Measurements from ENCODE around the gene MYL5. TPM values are rescaled to one million over a fixed set of nuclear protein-coding genes. Genes with fewer than 3 reads are reported as not detected.
"Not testable (repeated sequence)": the region's sequence is repeated elsewhere in the genome, so short reads cannot be mapped to it uniquely, and the experiment has no call there.

Gene MYL5
- total and polyA plus RNA-seq, 2 donors (not counting 1 experiment from before 2014, with no cell fraction given), result 9.6 to 14.4 TPM

DNA sequence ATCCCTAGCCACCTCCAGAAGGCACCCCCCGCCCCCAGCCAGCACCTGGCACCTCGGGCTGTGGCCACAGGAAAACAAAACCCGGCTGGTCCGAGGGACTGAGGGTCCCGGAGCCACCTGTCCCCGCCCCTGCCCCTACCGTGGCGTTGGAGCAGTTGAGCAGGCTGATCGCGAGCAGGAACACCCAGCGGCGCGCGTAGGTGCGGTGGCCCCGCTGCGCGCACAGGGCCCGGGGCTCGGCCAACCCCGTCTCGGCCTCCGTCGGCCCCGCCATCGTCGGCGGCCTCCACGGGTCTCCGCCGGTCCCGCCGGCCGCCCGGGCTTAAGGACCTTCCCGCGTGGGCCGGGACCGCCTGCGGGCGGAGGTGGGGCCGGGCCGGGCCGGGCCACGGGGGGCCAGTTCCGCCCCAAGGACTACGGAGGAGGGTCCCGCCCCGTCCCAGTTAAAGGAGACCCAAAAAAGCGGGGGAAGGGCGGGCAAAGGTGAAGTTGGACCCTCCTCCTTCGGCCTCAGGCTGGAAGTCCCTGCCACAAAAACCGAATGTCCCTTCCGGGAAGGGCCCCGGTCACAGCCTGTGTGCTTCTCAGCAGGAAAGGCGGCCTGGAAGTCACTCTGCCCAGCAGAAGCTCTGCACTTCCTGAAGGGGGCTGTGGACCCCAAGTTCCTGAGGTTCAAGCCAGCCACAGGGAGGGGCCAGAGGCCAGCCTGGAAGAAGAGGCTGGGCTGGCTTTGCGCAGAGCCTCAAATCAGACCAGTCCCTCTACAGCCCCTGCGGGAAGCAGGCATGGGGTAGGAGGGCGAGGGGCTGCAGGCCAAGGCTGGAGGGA, 14.7 kb downstream of the MYL5 start, which contains the start of gene SLC49A3:
Gene SLC49A3 (minus strand): TSS at position 298 of the 828 bp plus-strand sequence. CDS start 24 bp downstream, at position 274.
- Histone ChIP-seq H3K27me3 (ENCODE audit: control insufficient read depth, insufficient read depth, low read length) (no peaks in the 10 kb centered on the region), H2AFZ (ENCODE audit: low read length) (peak within 1 kb of the TSS; percentile 62), H3K4me1 (ENCODE audit: control insufficient read depth, extremely low read depth, insufficient read depth, low read length) (peaks cover 8% of the 10 kb centered on the region), H3K79me2 (ENCODE audit: control insufficient read depth, insufficient read depth, low read length) (no peaks in the 10 kb centered on the region), H3K4me3 (replicated peaks in 1 of 4; ENCODE audit: control extremely low read depth in 1 of 4, insufficient read depth in 1 of 4, low read depth in 3 of 4, low read length in 4 of 4) (peak within 1 kb of the TSS in 2 of 4 experiments; percentile 12 to 40), H4K20me1 (ENCODE audit: control insufficient read depth, extremely low read depth, insufficient read depth, low read length) (no peaks in the 10 kb centered on the region), H3K9me3 (ENCODE audit: control insufficient read depth, insufficient read depth, low read depth, low read length) (no peaks in the 10 kb centered on the region), H3K4me2 (ENCODE audit: extremely low read depth, insufficient read depth, low read length) (peak within 1 kb of the TSS; percentile 51), H3K9ac (ENCODE audit: insufficient read depth, low read length) (no peak within 1 kb of the TSS), H3K36me3 (ENCODE audit: control insufficient read depth, insufficient read depth, low read length) (no peaks in the 10 kb centered on the region), H3K27ac (ENCODE audit: insufficient read depth, low read length) (peak within 1 kb of the TSS; percentile 25)
- DNase-seq (ENCODE audit: low read depth in 2 of 2), result no peak
- no peak for TF ChIP-seq EZH2 (IDR thresholded peaks at IDR 0.05; ENCODE audit: low read length, missing control alignments)
- TF ChIP-seq, protein P1, sequence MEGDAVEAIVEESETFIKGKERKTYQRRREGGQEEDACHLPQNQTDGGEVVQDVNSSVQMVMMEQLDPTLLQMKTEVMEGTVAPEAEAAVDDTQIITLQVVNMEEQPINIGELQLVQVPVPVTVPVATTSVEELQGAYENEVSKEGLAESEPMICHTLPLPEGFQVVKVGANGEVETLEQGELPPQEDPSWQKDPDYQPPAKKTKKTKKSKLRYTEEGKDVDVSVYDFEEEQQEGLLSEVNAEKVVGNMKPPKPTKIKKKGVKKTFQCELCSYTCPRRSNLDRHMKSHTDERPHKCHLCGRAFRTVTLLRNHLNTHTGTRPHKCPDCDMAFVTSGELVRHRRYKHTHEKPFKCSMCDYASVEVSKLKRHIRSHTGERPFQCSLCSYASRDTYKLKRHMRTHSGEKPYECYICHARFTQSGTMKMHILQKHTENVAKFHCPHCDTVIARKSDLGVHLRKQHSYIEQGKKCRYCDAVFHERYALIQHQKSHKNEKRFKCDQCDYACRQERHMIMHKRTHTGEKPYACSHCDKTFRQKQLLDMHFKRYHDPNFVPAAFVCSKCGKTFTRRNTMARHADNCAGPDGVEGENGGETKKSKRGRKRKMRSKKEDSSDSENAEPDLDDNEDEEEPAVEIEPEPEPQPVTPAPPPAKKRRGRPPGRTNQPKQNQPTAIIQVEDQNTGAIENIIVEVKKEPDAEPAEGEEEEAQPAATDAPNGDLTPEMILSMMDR (conservative IDR thresholded peaks at IDR 0.05 in 1 of 2, IDR thresholded peaks at IDR 0.05 in 1 of 2; ENCODE audit: low read depth in 1 of 2, low read length in 2 of 2), result no peak

DNA sequence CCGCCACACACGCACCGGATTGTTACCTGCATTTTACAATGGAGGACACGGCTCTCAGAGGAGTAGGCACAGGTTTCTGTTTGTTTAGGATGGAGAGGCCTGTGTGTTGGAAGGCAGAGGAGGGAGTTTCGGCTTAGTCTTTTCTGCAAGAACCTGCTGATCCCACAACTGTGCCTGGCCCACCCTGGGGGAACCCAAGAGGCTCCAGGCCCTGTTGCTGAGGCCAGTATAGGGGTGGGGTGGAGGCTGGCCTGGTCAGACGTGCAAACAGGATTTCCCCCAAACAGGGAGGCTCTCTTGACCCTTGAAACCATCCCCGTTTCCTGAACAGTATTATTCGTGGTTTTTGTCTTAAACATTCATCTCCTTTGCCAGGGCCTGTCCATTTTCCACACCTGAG, 15.4 kb downstream of the MYL5 start:
- Histone ChIP-seq H3K4me1 (ENCODE audit: control insufficient read depth, extremely low read depth, insufficient read depth, low read length) (peaks cover 8% of the 10 kb centered on the region), H3K9me3 (ENCODE audit: control insufficient read depth, insufficient read depth, low read depth, low read length) (no peaks in the 10 kb centered on the region), H3K27ac (ENCODE audit: insufficient read depth, low read length) (no peak overlapping the region), H4K20me1 (ENCODE audit: control insufficient read depth, extremely low read depth, insufficient read depth, low read length) (no peaks in the 10 kb centered on the region), H2AFZ (ENCODE audit: low read length) (no peak overlapping the region), H3K27me3 (ENCODE audit: control insufficient read depth, insufficient read depth, low read length) (peaks cover 3% of the 10 kb centered on the region), H3K79me2 (ENCODE audit: control insufficient read depth, insufficient read depth, low read length) (no peaks in the 10 kb centered on the region), H3K9ac (ENCODE audit: insufficient read depth, low read length) (no peak overlapping the region), H3K4me3 (replicated peaks in 1 of 4; ENCODE audit: control extremely low read depth in 1 of 4, insufficient read depth in 1 of 4, low read depth in 3 of 4, low read length in 4 of 4) (peak overlapping the region in 1 of 4 experiments; percentile 40), H3K4me2 (ENCODE audit: extremely low read depth, insufficient read depth, low read length) (no peak overlapping the region), H3K36me3 (ENCODE audit: control insufficient read depth, insufficient read depth, low read length) (no peaks in the 10 kb centered on the region)
- no peak for DNase-seq (ENCODE audit: low read depth in 2 of 2)
- no peak for TF ChIP-seq EZH2 (IDR thresholded peaks at IDR 0.05; ENCODE audit: low read length, missing control alignments)
- TF ChIP-seq, protein P1 (conservative IDR thresholded peaks at IDR 0.05 in 1 of 2, IDR thresholded peaks at IDR 0.05 in 1 of 2; ENCODE audit: low read depth in 1 of 2, low read length in 2 of 2), result no peak

GRCh38 chr4:692771-693554, 18.6 kb downstream of the MYL5 start:
- H3K79me2 ChIP-seq (ENCODE audit: control insufficient read depth, insufficient read depth, low read length), result no peaks in the 10 kb centered on the region
- no peak overlapping the region for H3K4me3 ChIP-seq (replicated peaks in 1 of 4; ENCODE audit: control extremely low read depth in 1 of 4, insufficient read depth in 1 of 4, low read depth in 3 of 4, low read length in 4 of 4)
- H3K27me3 ChIP-seq (ENCODE audit: control insufficient read depth, insufficient read depth, low read length), result peaks cover 4% of the 10 kb centered on the region
- no peaks in the 10 kb centered on the region for H4K20me1 ChIP-seq (ENCODE audit: control insufficient read depth, extremely low read depth, insufficient read depth, low read length)
- no peaks in the 10 kb centered on the region for H3K9me3 ChIP-seq (ENCODE audit: control insufficient read depth, insufficient read depth, low read depth, low read length)
- no peaks in the 10 kb centered on the region for H3K4me1 ChIP-seq (ENCODE audit: control insufficient read depth, extremely low read depth, insufficient read depth, low read length)
- DNase-seq (ENCODE audit: low read depth in 2 of 2), result no peak
- H3K9ac ChIP-seq (ENCODE audit: insufficient read depth, low read length), result no peak overlapping the region
- TF ChIP-seq, protein P1 (conservative IDR thresholded peaks at IDR 0.05 in 1 of 2, IDR thresholded peaks at IDR 0.05 in 1 of 2; ENCODE audit: low read depth in 1 of 2, low read length in 2 of 2), result no peak
- TF ChIP-seq EZH2 (IDR thresholded peaks at IDR 0.05; ENCODE audit: low read length, missing control alignments), result no peak
- no peak overlapping the region for H3K27ac ChIP-seq (ENCODE audit: insufficient read depth, low read length)
- H2AFZ ChIP-seq (ENCODE audit: low read length), result no peak overlapping the region
- no peak overlapping the region for H3K4me2 ChIP-seq (ENCODE audit: extremely low read depth, insufficient read depth, low read length)
- no peaks in the 10 kb centered on the region for H3K36me3 ChIP-seq (ENCODE audit: control insufficient read depth, insufficient read depth, low read length)

GRCh38 chr4:694341-694940, 20.1 kb downstream of the MYL5 start:
- not testable (repeated sequence) for H3K79me2 ChIP-seq (ENCODE audit: control insufficient read depth, insufficient read depth, low read length); H3K4me2 ChIP-seq (ENCODE audit: extremely low read depth, insufficient read depth, low read length); H3K4me1 ChIP-seq (ENCODE audit: control insufficient read depth, extremely low read depth, insufficient read depth, low read length); H4K20me1 ChIP-seq (ENCODE audit: control insufficient read depth, extremely low read depth, insufficient read depth, low read length); H3K9ac ChIP-seq (ENCODE audit: insufficient read depth, low read length); H2AFZ ChIP-seq (ENCODE audit: low read length); DNase-seq (ENCODE audit: low read depth in 2 of 2); H3K27ac ChIP-seq (ENCODE audit: insufficient read depth, low read length); H3K9me3 ChIP-seq (ENCODE audit: control insufficient read depth, insufficient read depth, low read depth, low read length); H3K4me3 ChIP-seq (replicated peaks in 1 of 4; ENCODE audit: control extremely low read depth in 1 of 4, insufficient read depth in 1 of 4, low read depth in 3 of 4, low read length in 4 of 4); H3K36me3 ChIP-seq (ENCODE audit: control insufficient read depth, insufficient read depth, low read length); H3K27me3 ChIP-seq (ENCODE audit: control insufficient read depth, insufficient read depth, low read length)
